H1 (cell line): Measurements from ENCODE around the gene ZHX3. TPM values are rescaled to one million over a fixed set of nuclear protein-coding genes. Genes with fewer than 3 reads are reported as not detected.

ENCODE experiments used
- CTCF ChIA-PET: fragments of 300-600 bp; sonication (Branson Sonifier 250); formaldehyde crosslinking; loops from one replicate; lab custom pipeline; 2021; ENCODE audit not compliant: partially characterized antibody; lab: Charles Lee
- POLR2A ChIA-PET: fragments of 300-600 bp; sonication (Branson Sonifier 250); formaldehyde crosslinking; loops from one replicate; lab custom pipeline; 2021; ENCODE audit warnings: inconsistent platforms; ENCODE audit not compliant: partially characterized antibody; lab: Charles Lee
- DNase-seq, 2 experiments: peaks; one replicate each; pipeline versions ENCODE4 v3.0.0 to v3.0.0-alpha.2; 2010 to 2022; ENCODE audit warnings: low spot score in 2 of 2, low read depth in 1 of 2, mixed read lengths in 1 of 2
- FAIRE-seq: peaks from 2 replicates; lab custom pipeline; 2011; peaks lifted over from hg19 to GRCh38; lab: Jason Lieb, UNC
- H2AFZ ChIP-seq: 2 replicates; pipeline ENCODE4 v1.8.1; 2012; ENCODE audit warnings: low read length, inconsistent platforms
- H2AK5ac ChIP-seq: 2 replicates; pipeline ENCODE4 v1.6.1; 2013; ENCODE audit warnings: low read depth, low read length
- H2BK120ac ChIP-seq: replicated peaks from 2 replicates; pipeline ENCODE3; 2013; ENCODE audit warnings: low read depth, low read length, inconsistent platforms
- H2BK12ac ChIP-seq: 2 replicates; pipeline ENCODE4 v1.6.1; 2013; ENCODE audit warnings: low read depth, low read length
- H2BK15ac ChIP-seq: 2 replicates; pipeline ENCODE4 v1.6.1; 2013; ENCODE audit warnings: low read length
- H2BK20ac ChIP-seq: 2 replicates; pipeline ENCODE4 v1.6.1; 2013; ENCODE audit warnings: low read length
- H2BK5ac ChIP-seq: 2 replicates; pipeline ENCODE4 v1.6.1; 2013; ENCODE audit warnings: low read depth, low read length
- H3K14ac ChIP-seq: 2 replicates; pipeline ENCODE4 v1.6.1; 2013; ENCODE audit warnings: inconsistent platforms; ENCODE audit not compliant: insufficient read length
- H3K18ac ChIP-seq: 2 replicates; pipeline ENCODE4 v1.6.1; 2013; ENCODE audit warnings: low read length; ENCODE audit errors: extremely low read depth
- H3K23ac ChIP-seq: 2 replicates; pipeline ENCODE4 v1.6.1; 2013; ENCODE audit warnings: inconsistent platforms; ENCODE audit not compliant: insufficient read length
- H3K23me2 ChIP-seq: 2 replicates; pipeline ENCODE4 v1.6.1; 2013; ENCODE audit warnings: low read depth, low read length
- H3K27ac ChIP-seq: 2 replicates; pipeline ENCODE4 v1.6.1; 2011; ENCODE audit warnings: low read depth, low read length, inconsistent platforms
- H3K27me3 ChIP-seq, 4 experiments: replicated peaks in 1 of 4; 1 replicate in 1 of 4; 2 replicates in 3 of 4; pipeline versions ENCODE4 v1.6.1 to v1.8.1; 2011 to 2013; ENCODE audit warnings: low read length in 3 of 4, mild to moderate bottlenecking in 3 of 4, inconsistent platforms in 2 of 4, mixed read lengths in 2 of 4, moderate library complexity in 1 of 4; ENCODE audit not compliant: control insufficient read depth in 3 of 4, insufficient read depth in 3 of 4; ENCODE audit errors: extremely low read depth in 1 of 4
- H3K36me3 ChIP-seq, 4 experiments: 2 replicates each; pipeline versions ENCODE4 v1.6.1 to v1.8.1; 2011 to 2013; ENCODE audit warnings: mild to moderate bottlenecking in 4 of 4, low read length in 3 of 4, moderate library complexity in 2 of 4, control low read depth in 1 of 4, inconsistent platforms in 1 of 4; ENCODE audit not compliant: insufficient read depth in 4 of 4, control insufficient read depth in 2 of 4
- H3K4ac ChIP-seq: replicated peaks from 2 replicates; pipeline ENCODE3; 2013; ENCODE audit warnings: low read length, low read depth, mixed read lengths, inconsistent platforms; ENCODE audit not compliant: insufficient read length
- H3K4me1 ChIP-seq, 4 experiments: replicated peaks in 1 of 4; 1 replicate in 1 of 4; 2 replicates in 3 of 4; pipeline versions ENCODE4 v1.6.1 to v1.8.1; 2011 to 2013; ENCODE audit warnings: low read length in 3 of 4, inconsistent platforms in 2 of 4, mixed read lengths in 1 of 4; ENCODE audit not compliant: insufficient read depth in 4 of 4, control insufficient read depth in 3 of 4
- H3K4me2 ChIP-seq, 2 experiments: 2 replicates each; pipeline versions ENCODE4 v1.6.1 to v1.8.1; 2011 to 2013; ENCODE audit warnings: low read depth in 2 of 2, low read length in 2 of 2, control low read depth in 1 of 2, inconsistent platforms in 1 of 2, mild to moderate bottlenecking in 1 of 2; ENCODE audit not compliant: insufficient read depth in 1 of 2
- H3K4me3 ChIP-seq, 4 experiments: fragments of 200-600, 300-600 bp in 1 of 4; sonication (generic), shearing (Covaris generic), sonication (Bioruptor Twin) in 1 of 4; 2 replicates each; pipeline versions ENCODE4 v1.5.1 to v1.8.1; 2011 to 2016; ENCODE audit warnings: low read length in 4 of 4, low read depth in 3 of 4, control low read depth in 2 of 4, inconsistent platforms in 2 of 4, mild to moderate bottlenecking in 2 of 4, mixed read lengths in 1 of 4, moderate library complexity in 1 of 4; ENCODE audit not compliant: insufficient read depth in 2 of 4; ENCODE audit errors: extremely low read depth in 1 of 4
- H3K56ac ChIP-seq: replicated peaks from 2 replicates; pipeline ENCODE3; 2013; ENCODE audit warnings: low read depth, mild to moderate bottlenecking, mixed read lengths, low read length, inconsistent platforms; ENCODE audit not compliant: insufficient read length
- H3K79me1 ChIP-seq: 2 replicates; pipeline ENCODE4 v1.6.1; 2013; ENCODE audit warnings: low read depth, low read length, control low read depth
- H3K79me2 ChIP-seq, 2 experiments: 2 replicates each; pipeline versions ENCODE4 v1.6.1 to v1.8.1; 2012 to 2013; ENCODE audit warnings: low read length in 2 of 2, mild to moderate bottlenecking in 2 of 2, inconsistent platforms in 1 of 2; ENCODE audit not compliant: insufficient read depth in 2 of 2, control insufficient read depth in 1 of 2
- H3K9ac ChIP-seq, 4 experiments: replicated peaks in 1 of 4; 1 replicate in 1 of 4; 2 replicates in 3 of 4; pipeline versions ENCODE4 v1.6.1 to v1.8.1; 2011 to 2013; ENCODE audit warnings: low read depth in 3 of 4, low read length in 3 of 4, control low read depth in 2 of 4, mild to moderate bottlenecking in 2 of 4, moderate library complexity in 2 of 4, inconsistent platforms in 1 of 4; ENCODE audit errors: extremely low read depth in 1 of 4
- H3K9me3 ChIP-seq, 2 experiments: 2 replicates each; pipeline versions ENCODE4 v1.6.1 to v1.8.1; 2012 to 2013; ENCODE audit warnings: mild to moderate bottlenecking in 2 of 2, moderate library complexity in 2 of 2, control low read depth in 1 of 2, inconsistent platforms in 1 of 2, low read depth in 1 of 2, low read length in 1 of 2, mixed read lengths in 1 of 2; ENCODE audit not compliant: insufficient read depth in 2 of 2
- H4K20me1 ChIP-seq, 2 experiments: replicated peaks in 1 of 2; 2 replicates each; pipeline versions ENCODE3 to v1.8.1; 2011 to 2013; ENCODE audit warnings: inconsistent platforms in 2 of 2, low read length in 2 of 2, mild to moderate bottlenecking in 1 of 2; ENCODE audit not compliant: insufficient read depth in 2 of 2, control insufficient read depth in 1 of 2
- H4K5ac ChIP-seq: 2 replicates; pipeline ENCODE4 v1.6.1; 2013; ENCODE audit warnings: low read length, low read depth, mixed read lengths, inconsistent platforms; ENCODE audit not compliant: insufficient read length
- H4K8ac ChIP-seq: 2 replicates; pipeline ENCODE4 v1.8.0; 2013; ENCODE audit warnings: mild to moderate bottlenecking, moderate library complexity, low read length, inconsistent platforms; ENCODE audit not compliant: insufficient read depth; ENCODE audit errors: extremely low read depth
- H4K91ac ChIP-seq: replicated peaks from 2 replicates; pipeline ENCODE3; 2013; ENCODE audit warnings: low read length, mixed read lengths, inconsistent platforms; ENCODE audit not compliant: insufficient read length
- CBX8 ChIP-seq: fragments of 300-800, 300-1000 bp; sonication (generic); IDR thresholded peaks from 2 replicates; pipeline ENCODE4 v1.7.1; 2016; ENCODE audit warnings: low read depth, low read length, borderline replicate concordance
- CTBP2 ChIP-seq: IDR thresholded peaks from 2 replicates; pipeline ENCODE4 v1.7.0; 2011; ENCODE audit warnings: borderline replicate concordance, mild to moderate bottlenecking, moderate library complexity, mixed read lengths, low read length; ENCODE audit not compliant: insufficient read depth, insufficient read length
- FOSL1 ChIP-seq: IDR thresholded peaks from 2 replicates; pipeline ENCODE4 v1.6.1; 2011; ENCODE audit warnings: mild to moderate bottlenecking, low read depth, low read length, moderate library complexity; ENCODE audit not compliant: insufficient read depth
- NANOG ChIP-seq: IDR thresholded peaks from 2 replicates; pipeline ENCODE4 v1.6.1; 2011; ENCODE audit warnings: low read length, low read depth, mild to moderate bottlenecking, inconsistent platforms; ENCODE audit not compliant: insufficient read depth, poor library complexity, severe bottlenecking
- POU5F1 ChIP-seq: IDR thresholded peaks from 2 replicates; pipeline ENCODE4 v1.6.1; 2011; ENCODE audit warnings: low read depth, mild to moderate bottlenecking, low read length, moderate library complexity
- WGBS, 2 experiments: shearing (Covaris generic) in 1 of 2; methylation state at CpG; one replicate each; pipeline versions ENCODE4 v1.1.6 to v1.1.7; 2013 to 2015; ENCODE audit warnings: low lambda C conversion rate in 2 of 2, mixed read lengths in 2 of 2, inconsistent platforms in 1 of 2, low coverage in 1 of 2, missing lambda C conversion rate in 1 of 2; ENCODE audit not compliant: insufficient replicate concordance in 2 of 2, insufficient coverage in 1 of 2, insufficient read length in 1 of 2; ENCODE audit errors: extremely low coverage in 1 of 2, missing lambda C conversion rate in 1 of 2; 5-methylcytosine and 5-hydroxymethylcytosine counted together
- polyA plus RNA-seq, 7 experiments: library from polyadenylated mRNA; depleted of rRNA in 3 of 7; stranded (reverse) in 5 of 7; unstranded in 2 of 7; fragments of >200 nt in 5 of 7; fragments of 200-250 nt in 2 of 7; gene quantifications; 1 replicate in 5 of 7; 2 replicates in 1 of 7; 4 replicates in 1 of 7; pipeline versions ENCODE4 v1.2.1 to v1.2.3, GENCODE V29; 2011 to 2013; ENCODE audit warnings: missing spikeins in 2 of 7, mixed read lengths in 2 of 7
- total RNA-seq: library from RNA; stranded (reverse); fragmentation: NEBNext Ultra II Directional; extraction: Animal tissue kit (Norgen Biotek cat#: 25700); gene quantifications from 2 replicates; pipeline ENCODE4 v1.2.1, GENCODE V29; 2021

Gene ZHX3
- total and polyA plus RNA-seq, 2 of the 8 experiments (the other 6 are each of a cell fraction or from before 2014, with no cell fraction given): 1.00 to 7.8 TPM

DNA sequence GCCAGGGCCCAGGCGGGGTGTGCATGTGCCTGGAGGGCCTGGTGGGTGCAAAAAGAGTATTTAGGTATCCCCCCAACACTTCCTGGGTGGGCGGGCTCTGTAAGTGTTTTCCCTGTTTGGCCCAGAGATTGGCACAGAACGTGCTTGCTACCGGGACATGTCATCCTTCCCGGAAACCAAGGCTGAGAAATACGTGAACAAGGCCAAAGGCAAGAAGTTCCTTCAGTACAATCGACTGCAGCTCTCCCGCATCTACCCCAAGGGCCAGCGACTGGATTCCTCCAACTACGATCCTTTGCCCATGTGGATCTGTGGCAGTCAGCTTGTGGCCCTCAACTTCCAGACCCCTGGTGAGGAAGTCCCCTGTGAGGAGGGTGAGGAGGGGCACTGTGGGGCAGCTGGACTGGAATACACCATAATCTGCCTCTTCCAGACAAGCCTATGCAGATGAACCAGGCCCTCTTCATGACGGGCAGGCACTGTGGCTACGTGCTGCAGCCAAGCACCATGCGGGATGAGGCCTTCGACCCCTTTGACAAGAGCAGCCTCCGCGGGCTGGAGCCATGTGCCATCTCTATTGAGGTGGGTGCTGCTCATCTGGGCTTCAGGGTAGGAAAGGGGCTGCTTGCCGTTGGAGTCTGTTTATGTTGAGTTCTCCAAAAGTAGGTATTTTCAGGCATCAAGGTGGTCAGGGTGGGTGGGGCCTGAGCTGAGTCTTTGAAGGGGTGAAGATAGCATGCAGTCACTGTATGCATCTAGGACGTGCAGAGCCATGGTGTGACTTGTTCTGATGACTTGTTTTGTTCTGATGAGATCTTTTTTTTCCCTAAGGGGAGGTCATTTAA lies 145.0 kb downstream of the ZHX3 start:
- Histone ChIP-seq H3K9ac (no peak overlapping the region), H2BK12ac (no peak overlapping the region), H3K4me1 (no peaks in the 10 kb centered on the region), H3K56ac (no peak overlapping the region), H3K23ac (no peak overlapping the region), H4K20me1 (peaks cover 17 to 18% of the 10 kb centered on the region in 2 experiments), H3K36me3 (peaks cover 37 to 80% (median 68%) of the 10 kb centered on the region in 4 experiments), H3K4me2 (no peak overlapping the region), H2BK5ac (no peak overlapping the region), H3K23me2 (no peaks in the 10 kb centered on the region), H3K27ac (no peak overlapping the region), H3K4ac (no peak overlapping the region), H2BK15ac (no peak overlapping the region), H3K18ac (no peak overlapping the region), H4K91ac (no peak overlapping the region), H2AFZ (no peak overlapping the region), H4K5ac (no peak overlapping the region), H3K79me1 (no peaks in the 10 kb centered on the region; the same call in 1 of the 2 replicates), H3K27me3 (no peaks in the 10 kb centered on the region), H2AK5ac (no peak overlapping the region), H2BK20ac (no peak overlapping the region), H2BK120ac (no peak overlapping the region), H3K79me2 (no peaks in the 10 kb centered on the region), H3K4me3 (no peak overlapping the region), H3K9me3 (no peaks in the 10 kb centered on the region), H3K14ac (no peak overlapping the region), H4K8ac (no peak overlapping the region)
- peak in 1 of 2 experiments; percentile 53 for DNase-seq
- POLR2A ChIA-PET: interaction anchor here (0.8 to 1.6 kb wide), 6 partner anchors 8 to 168 kb away, joined by 3 to 5 read pairs (median 3); partner anchors contain the start of genes LPIN3 and PLCG1
- 88% methylated on average over 18 of the region's 18 CpGs; no CpG with 5 or more reads in 1 of the 2 experiments for WGBS, 2 experiments
- no peak for TF ChIP-seq CTBP2
- no peak for TF ChIP-seq CBX8
- TF ChIP-seq POU5F1: no peak
- no peak for TF ChIP-seq NANOG
- TF ChIP-seq FOSL1: no peak
- CTCF ChIA-PET: interaction anchor here (0.6 to 7.3 kb wide), 56 partner anchors 8 to 262 kb away, joined by 3 to 112 read pairs (median 4); partner anchors contain the start of gene LPIN3
- no peak for FAIRE-seq
